Fibroblast of pulmonary artery (primary cell): Measurements from ENCODE around the gene PASK.

Experiments used
- DNase-seq: peaks from one replicate; pipeline ENCODE4 v3.0.0-alpha.2; 2010; ENCODE audit warnings: low read depth
- H3K4me3 ChIP-seq: replicated peaks from 2 replicates; pipeline ENCODE4 v1.5.1; 2011; ENCODE audit warnings: low read depth, mild to moderate bottlenecking, control low read depth, low read length, moderate library complexity
- CTCF ChIP-seq: IDR thresholded peaks from 2 replicates; pipeline ENCODE4 v1.5.1; 2011; ENCODE audit warnings: mild to moderate bottlenecking, control low read depth, low read length, inconsistent platforms; ENCODE audit errors: missing control alignments

Gene PASK

GRCh38 chr2:241191081-241191480 lies 41.8 kb upstream of the PASK start:
- no peak for DNase-seq
- H3K4me3 ChIP-seq = no peak overlapping the region
- no peak for TF ChIP-seq CTCF

- TF ChIP-seq CTCF = no peak
These were observed 41.2 kb upstream of the PASK start for GRCh38 chr2:241190291-241190981.

GRCh38 chr2:241189856-241190201 lies 40.6 kb upstream of the PASK start:
- no peak for TF ChIP-seq CTCF
- no peak for DNase-seq
- H3K4me3 ChIP-seq = no peak overlapping the region

More at GRCh38 chr2:241190291-241190981, 41.2 kb upstream of the PASK start:
- no peak for DNase-seq
- no peak overlapping the region for H3K4me3 ChIP-seq

- no peak overlapping the region for H3K4me3 ChIP-seq
- DNase-seq = no peak
- TF ChIP-seq CTCF = no peak
These were observed 40.0 kb upstream of the PASK start for GRCh38 chr2:241189093-241189855.

GRCh38 chr2:241188361-241189092 lies 39.3 kb upstream of the PASK start, which contains the start of gene ANO7:
TSS of gene ANO7 (plus strand) at chr2:241188677. CDS start at chr2:241190064, 1,387 bp downstream.
- no peak within 1 kb of the TSS for H3K4me3 ChIP-seq
- no peak for TF ChIP-seq CTCF
- DNase-seq = no peak

- DNase-seq = no peak
- no peak for TF ChIP-seq CTCF
- no peak overlapping the region for H3K4me3 ChIP-seq
These were observed 38.6 kb upstream of the PASK start for GRCh38 chr2:241187918-241188234.
